Trophoblast cell (in vitro differentiated cells and primary cell): ENCODE data around the gene SS18L1.
A peak's percentile ranks its signal among the peaks of the same experiment; 100 is the strongest.

ENCODE experiments used
- DNase-seq, 2 donors: peaks; one replicate each; pipeline ENCODE4 v3.0.0-alpha.2; 2016
- H2AFZ ChIP-seq: 2 replicates; pipeline ENCODE4 v1.6.1; 2013; ENCODE audit warnings: low read length, moderate library complexity, mild to moderate bottlenecking; ENCODE audit not compliant: insufficient read depth, poor library complexity
- H2AK5ac ChIP-seq: 2 replicates; pipeline ENCODE4 v1.6.1; 2013; ENCODE audit warnings: mild to moderate bottlenecking, low read length
- H2BK120ac ChIP-seq: 2 replicates; pipeline ENCODE4 v1.6.1; 2013; ENCODE audit warnings: low read length, mild to moderate bottlenecking, moderate library complexity; ENCODE audit not compliant: insufficient read depth, poor library complexity
- H2BK12ac ChIP-seq: 2 replicates; pipeline ENCODE4 v1.6.1; 2013; ENCODE audit warnings: mild to moderate bottlenecking, low read length, moderate library complexity
- H2BK5ac ChIP-seq: 2 replicates; pipeline ENCODE4 v1.6.1; 2013; ENCODE audit warnings: low read length, low read depth, moderate library complexity, mild to moderate bottlenecking; ENCODE audit not compliant: poor library complexity
- H3K14ac ChIP-seq: 2 replicates; pipeline ENCODE4 v1.6.1; 2013; ENCODE audit warnings: mild to moderate bottlenecking, low read length
- H3K18ac ChIP-seq: 2 replicates; pipeline ENCODE4 v1.6.1; 2013; ENCODE audit warnings: mild to moderate bottlenecking, low read length
- H3K23ac ChIP-seq: 2 replicates; pipeline ENCODE4 v1.6.1; 2013; ENCODE audit warnings: low read length
- H3K27ac ChIP-seq: 2 replicates; pipeline ENCODE4 v1.5.1; 2013; ENCODE audit warnings: low read depth, mild to moderate bottlenecking, inconsistent platforms, low read length, moderate library complexity
- H3K27me3 ChIP-seq: 2 replicates; pipeline ENCODE4 v1.6.1; 2013; ENCODE audit warnings: inconsistent platforms, mild to moderate bottlenecking, low read length, moderate library complexity; ENCODE audit not compliant: insufficient read depth
- H3K36me3 ChIP-seq, 2 experiments: 1 replicate in 1 of 2; 2 replicates in 1 of 2; pipeline ENCODE4 v1.6.1; 2013; ENCODE audit warnings: low read length in 2 of 2, mild to moderate bottlenecking in 2 of 2, moderate library complexity in 1 of 2; ENCODE audit not compliant: insufficient read depth in 2 of 2, control insufficient read depth in 1 of 2
- H3K4ac ChIP-seq: 2 replicates; pipeline ENCODE4 v1.6.1; 2013; ENCODE audit warnings: low read depth, mild to moderate bottlenecking, low read length, moderate library complexity
- H3K4me1 ChIP-seq, 2 experiments: 1 replicate in 1 of 2; 2 replicates in 1 of 2; pipeline ENCODE4 v1.6.1; 2013; ENCODE audit warnings: low read length in 2 of 2, mild to moderate bottlenecking in 2 of 2, moderate library complexity in 1 of 2; ENCODE audit not compliant: insufficient read depth in 2 of 2, control insufficient read depth in 1 of 2
- H3K4me2 ChIP-seq: 2 replicates; pipeline ENCODE4 v1.6.1; 2013; ENCODE audit warnings: inconsistent platforms, mild to moderate bottlenecking, low read length, moderate library complexity
- H3K4me3 ChIP-seq: 2 replicates; pipeline ENCODE4 v1.5.1; 2013; ENCODE audit warnings: mild to moderate bottlenecking, low read depth, low read length, inconsistent platforms
- H3K79me1 ChIP-seq: one replicate; pipeline ENCODE4 v1.6.1; 2013; ENCODE audit warnings: low read length
- H3K79me2 ChIP-seq: 2 replicates; pipeline ENCODE4 v1.6.1; 2013; ENCODE audit warnings: low read length, mild to moderate bottlenecking; ENCODE audit not compliant: control insufficient read depth, insufficient read depth, poor library complexity
- H3K9ac ChIP-seq: 2 replicates; pipeline ENCODE4 v1.6.1; 2013; ENCODE audit warnings: mild to moderate bottlenecking, low read length
- H3K9me3 ChIP-seq: 2 replicates; pipeline ENCODE4 v1.6.1; 2013; ENCODE audit warnings: low read depth, mild to moderate bottlenecking, control low read depth, inconsistent platforms, low read length; ENCODE audit not compliant: insufficient read depth
- H4K12ac ChIP-seq: 2 replicates; pipeline ENCODE4 v1.6.1; 2013; ENCODE audit warnings: low read depth, mild to moderate bottlenecking, low read length, moderate library complexity
- H4K8ac ChIP-seq: 2 replicates; pipeline ENCODE4 v1.6.1; 2013; ENCODE audit warnings: low read depth, mild to moderate bottlenecking, low read length, moderate library complexity
- H4K91ac ChIP-seq: one replicate; pipeline ENCODE4 v1.6.1; 2013; ENCODE audit warnings: low read depth, mild to moderate bottlenecking, low read length, moderate library complexity
- WGBS: extraction: QIAGEN DNeasy Blood & Tissue Kit; methylation state at CpG from one replicate; pipeline ENCODE4 v1.1.7; 2013; ENCODE audit warnings: missing lambda C conversion rate; ENCODE audit not compliant: insufficient read length, insufficient coverage; ENCODE audit errors: extremely low coverage; 5-methylcytosine and 5-hydroxymethylcytosine counted together

Gene SS18L1

DNA sequence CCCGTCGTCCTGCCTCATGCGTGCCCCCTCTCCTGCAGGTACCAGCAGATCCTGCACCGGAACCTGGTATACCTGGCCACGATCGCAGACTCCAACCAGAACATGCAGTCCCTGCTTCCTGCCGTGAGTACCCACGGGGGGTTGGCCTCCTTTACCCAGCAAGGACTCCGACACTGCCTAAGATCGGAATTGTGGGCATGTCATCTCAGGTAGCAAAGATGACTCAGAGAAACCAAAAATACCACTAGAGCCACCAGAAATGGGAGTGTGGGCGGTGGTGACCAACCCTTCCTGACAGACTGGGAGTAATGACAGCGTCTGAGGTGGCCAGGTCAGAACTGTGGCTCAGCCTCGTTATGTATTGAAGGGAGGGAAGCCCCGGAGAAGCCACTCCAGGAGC, 16.3 kb downstream of the SS18L1 start:
- no CpG with 5 or more reads among the region's 14 CpGs for WGBS
- Histone ChIP-seq H3K4me2 (no peak overlapping the region), H3K23ac (no peak overlapping the region), H4K91ac (no peak overlapping the region), H4K8ac (no peak overlapping the region), H2BK5ac (no peak overlapping the region), H3K9ac (no peak overlapping the region), H3K4me3 (no peak overlapping the region), H2AFZ (no peak overlapping the region), H3K79me1 (no peaks in the 10 kb centered on the region), H3K9me3 (no peaks in the 10 kb centered on the region), H4K12ac (no peak overlapping the region), H3K36me3 (peaks cover 49 to 54% of the 10 kb centered on the region in 2 experiments), H2BK12ac (no peak overlapping the region), H3K4me1 (peaks cover 25 to 31% of the 10 kb centered on the region in 2 experiments), H2BK120ac (no peak overlapping the region), H3K27me3 (no peaks in the 10 kb centered on the region), H3K27ac (no peak overlapping the region), H3K79me2 (peaks cover 9% of the 10 kb centered on the region), H3K18ac (no peak overlapping the region), H3K14ac (no peak overlapping the region), H3K4ac (no peak overlapping the region), H2AK5ac (no peak overlapping the region)
- peak in 1 of 2 donors; percentile 51 for DNase-seq

DNA sequence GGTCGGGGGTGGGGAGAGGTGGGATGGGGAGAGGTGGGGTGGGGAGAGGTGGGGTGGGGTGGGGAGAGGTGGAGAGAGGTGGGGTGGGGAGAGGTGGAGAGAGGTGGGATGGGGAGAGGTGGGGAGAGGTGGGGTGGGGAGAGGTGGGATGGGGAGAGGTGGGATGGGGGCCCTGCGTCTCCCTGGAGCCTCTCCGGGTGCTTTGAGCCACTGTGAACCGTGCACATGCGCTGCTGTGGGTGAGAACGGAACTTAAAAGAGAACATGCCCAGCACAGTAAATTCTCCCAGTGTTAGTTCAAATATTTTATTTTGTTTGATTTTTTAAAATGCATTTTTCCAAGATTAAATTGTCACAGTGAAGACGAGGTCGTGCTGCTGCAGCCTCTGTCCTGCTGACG, 16.7 kb downstream of the SS18L1 start:
- no CpG with 5 or more reads among the region's 9 CpGs for WGBS
- Histone ChIP-seq H3K4me3 (no peak overlapping the region), H2AFZ (no peak overlapping the region), H3K27ac (no peak overlapping the region), H3K79me1 (no peaks in the 10 kb centered on the region), H3K14ac (no peak overlapping the region), H3K4ac (no peak overlapping the region), H3K18ac (no peak overlapping the region), H2BK120ac (no peak overlapping the region), H3K23ac (no peak overlapping the region), H3K27me3 (no peaks in the 10 kb centered on the region), H3K9ac (no peak overlapping the region), H3K79me2 (peaks cover 9% of the 10 kb centered on the region), H2AK5ac (no peak overlapping the region), H3K4me2 (no peak overlapping the region), H3K9me3 (no peaks in the 10 kb centered on the region), H4K8ac (no peak overlapping the region), H2BK12ac (no peak overlapping the region), H2BK5ac (no peak overlapping the region), H3K36me3 (peaks cover 54 to 58% of the 10 kb centered on the region in 2 experiments), H3K4me1 (peaks cover 24 to 28% of the 10 kb centered on the region in 2 experiments), H4K91ac (no peak overlapping the region), H4K12ac (no peak overlapping the region)
- DNase-seq = no peak

DNA sequence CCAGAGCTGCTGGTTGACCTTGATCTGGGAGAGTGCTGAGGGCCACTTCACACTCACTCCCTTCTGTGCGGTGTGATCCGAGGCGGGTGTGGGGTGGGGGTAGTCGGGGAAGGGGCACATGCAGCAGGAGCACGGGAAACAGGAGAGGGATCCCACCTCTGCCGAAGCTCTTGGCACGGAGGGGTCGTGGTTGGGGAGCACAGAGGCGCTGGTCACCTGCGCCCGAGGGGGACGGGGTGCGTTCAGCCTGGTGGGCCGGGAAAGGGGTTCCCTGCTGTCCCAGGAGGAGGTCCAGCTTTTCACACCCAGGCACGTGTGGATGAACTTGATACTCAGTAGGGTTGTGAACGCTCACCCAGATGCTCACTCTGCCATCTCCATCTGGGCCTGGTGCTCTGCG, 17.3 kb downstream of the SS18L1 start:
- Histone ChIP-seq H2BK5ac (no peak overlapping the region), H3K27ac (no peak overlapping the region), H3K79me2 (peaks cover 9% of the 10 kb centered on the region), H2BK12ac (no peak overlapping the region), H4K8ac (no peak overlapping the region), H3K9ac (no peak overlapping the region), H3K9me3 (no peaks in the 10 kb centered on the region), H4K91ac (no peak overlapping the region), H3K23ac (no peak overlapping the region), H2AK5ac (no peak overlapping the region), H3K4ac (no peak overlapping the region), H3K4me1 (peaks cover 17 to 23% of the 10 kb centered on the region in 2 experiments), H2AFZ (no peak overlapping the region), H2BK120ac (no peak overlapping the region), H3K27me3 (no peaks in the 10 kb centered on the region), H3K4me2 (no peak overlapping the region), H3K4me3 (no peak overlapping the region), H4K12ac (no peak overlapping the region), H3K79me1 (no peaks in the 10 kb centered on the region), H3K18ac (peak overlapping the region; percentile 16), H3K36me3 (peaks cover 59 to 64% of the 10 kb centered on the region in 2 experiments), H3K14ac (no peak overlapping the region)
- WGBS = no CpG with 5 or more reads among the region's 17 CpGs
- DNase-seq = no peak

DNA sequence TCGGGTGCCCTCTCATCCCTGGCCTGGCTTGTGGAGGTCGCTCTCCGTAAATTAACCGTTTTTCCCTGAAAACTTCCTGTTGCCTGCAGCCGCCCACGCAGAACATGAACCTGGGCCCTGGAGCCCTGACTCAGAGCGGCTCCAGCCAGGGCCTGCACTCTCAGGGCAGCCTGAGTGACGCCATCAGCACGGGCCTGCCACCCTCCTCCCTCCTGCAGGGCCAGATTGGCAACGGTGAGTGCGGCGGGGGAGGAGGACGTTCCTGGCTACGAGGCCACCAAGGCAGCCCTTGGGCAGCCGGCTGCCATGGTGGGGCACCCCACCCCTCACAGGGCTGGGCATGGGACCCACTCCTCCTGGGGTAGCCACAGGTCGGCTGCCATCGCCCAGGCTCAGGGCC, 17.8 kb downstream of the SS18L1 start:
- Histone ChIP-seq H3K4me3 (no peak overlapping the region), H2BK5ac (no peak overlapping the region), H2BK120ac (no peak overlapping the region), H3K79me1 (no peaks in the 10 kb centered on the region), H3K4me2 (no peak overlapping the region), H3K36me3 (peaks cover 59 to 67% of the 10 kb centered on the region in 2 experiments), H3K27ac (no peak overlapping the region), H2AK5ac (no peak overlapping the region), H3K18ac (peak overlapping the region; percentile 42), H3K4me1 (peaks cover 16 to 25% of the 10 kb centered on the region in 2 experiments), H3K27me3 (no peaks in the 10 kb centered on the region), H2BK12ac (no peak overlapping the region), H4K8ac (no peak overlapping the region), H3K4ac (no peak overlapping the region), H3K79me2 (peaks cover 9% of the 10 kb centered on the region), H4K12ac (no peak overlapping the region), H2AFZ (no peak overlapping the region), H3K23ac (no peak overlapping the region), H4K91ac (no peak overlapping the region), H3K9ac (no peak overlapping the region), H3K9me3 (no peaks in the 10 kb centered on the region), H3K14ac (no peak overlapping the region)
- no CpG with 5 or more reads among the region's 17 CpGs for WGBS
- no peak for DNase-seq
